Neuron (in vitro differentiated cells): ENCODE measurements around the gene SELENON.
"Not testable (repeated sequence)": the region's sequence is repeated elsewhere in the genome, so short reads cannot be mapped to it uniquely, and the experiment has no call there.

Source experiments
- H2AFZ ChIP-seq: one replicate; pipeline ENCODE4 v1.6.1; 2013; ENCODE audit warnings: low read depth, mild to moderate bottlenecking, inconsistent platforms, low read length, moderate library complexity
- H3K27me3 ChIP-seq: one replicate; pipeline ENCODE4 v1.6.1; 2013; ENCODE audit warnings: low read length; ENCODE audit not compliant: insufficient read depth
- H3K36me3 ChIP-seq: one replicate; pipeline ENCODE4 v1.6.1; 2013; ENCODE audit warnings: low read length; ENCODE audit not compliant: insufficient read depth
- H3K4me1 ChIP-seq: one replicate; pipeline ENCODE4 v1.6.1; 2013; ENCODE audit warnings: low read length; ENCODE audit not compliant: insufficient read depth
- H3K4me3 ChIP-seq: 2 replicates; pipeline ENCODE4 v1.5.1; 2013; ENCODE audit warnings: mild to moderate bottlenecking, low read length, moderate library complexity
- H3K9me3 ChIP-seq: one replicate; pipeline ENCODE4 v1.6.1; 2013; ENCODE audit warnings: low read length

The SELENON gene

GRCh38 chr1:25825605-25826004 is 25.6 kb downstream of the SELENON start:
- Histone ChIP-seq H3K4me1 (peaks cover 13% of the 10 kb centered on the region), H3K27me3 (no peaks in the 10 kb centered on the region), H3K36me3 (peaks cover 45% of the 10 kb centered on the region), H2AFZ (no peak overlapping the region), H3K4me3 (no peak overlapping the region), H3K9me3 (no peaks in the 10 kb centered on the region)

GRCh38 chr1:25826571-25826970 is 26.6 kb downstream of the SELENON start:
- no peak overlapping the region for H2AFZ ChIP-seq
- no peaks in the 10 kb centered on the region for H3K27me3 ChIP-seq
- H3K36me3 ChIP-seq = peaks cover 54% of the 10 kb centered on the region
- H3K9me3 ChIP-seq = no peaks in the 10 kb centered on the region
- peaks cover 3% of the 10 kb centered on the region for H3K4me1 ChIP-seq
- H3K4me3 ChIP-seq = no peak overlapping the region

GRCh38 chr1:25828491-25828890 is 28.5 kb downstream of the SELENON start:
- H3K4me1 ChIP-seq = no peaks in the 10 kb centered on the region
- peaks cover 74% of the 10 kb centered on the region for H3K36me3 ChIP-seq
- no peak overlapping the region for H2AFZ ChIP-seq
- H3K9me3 ChIP-seq = no peaks in the 10 kb centered on the region
- no peaks in the 10 kb centered on the region for H3K27me3 ChIP-seq
- H3K4me3 ChIP-seq = no peak overlapping the region

- Histone ChIP-seq H3K36me3 (peaks cover 79% of the 10 kb centered on the region), H2AFZ (no peak overlapping the region), H3K27me3 (no peaks in the 10 kb centered on the region), H3K4me3 (no peak overlapping the region), H3K4me1 (no peaks in the 10 kb centered on the region), H3K9me3 (no peaks in the 10 kb centered on the region)
Measured at GRCh38 chr1:25829046-25829445, 29.1 kb downstream of the SELENON start.

GRCh38 chr1:25831569-25832196 is 31.7 kb downstream of the SELENON start:
- Histone ChIP-seq H3K9me3 (no peaks in the 10 kb centered on the region), H3K4me1 (peaks cover 7% of the 10 kb centered on the region), H3K4me3 (no peak overlapping the region), H3K27me3 (no peaks in the 10 kb centered on the region), H2AFZ (no peak overlapping the region), H3K36me3 (peaks cover 85% of the 10 kb centered on the region)

- Histone ChIP-seq H3K4me1 (peaks cover 7% of the 10 kb centered on the region), H3K9me3 (no peaks in the 10 kb centered on the region), H2AFZ (no peak overlapping the region), H3K36me3 (peaks cover 82% of the 10 kb centered on the region), H3K27me3 (no peaks in the 10 kb centered on the region), H3K4me3 (no peak overlapping the region)
Measured at GRCh38 chr1:25832336-25833037, 32.5 kb downstream of the SELENON start.

GRCh38 chr1:25833158-25833557 is 33.2 kb downstream of the SELENON start:
- no peak overlapping the region for H2AFZ ChIP-seq
- no peaks in the 10 kb centered on the region for H3K9me3 ChIP-seq
- peaks cover 75% of the 10 kb centered on the region for H3K36me3 ChIP-seq
- peaks cover 7% of the 10 kb centered on the region for H3K4me1 ChIP-seq
- H3K27me3 ChIP-seq = no peaks in the 10 kb centered on the region
- H3K4me3 ChIP-seq = no peak overlapping the region

GRCh38 chr1:25834894-25835293 is 34.9 kb downstream of the SELENON start:
- H3K9me3 ChIP-seq = no peaks in the 10 kb centered on the region
- no peak overlapping the region for H2AFZ ChIP-seq
- H3K36me3 ChIP-seq = peaks cover 59% of the 10 kb centered on the region
- peaks cover 7% of the 10 kb centered on the region for H3K4me1 ChIP-seq
- no peaks in the 10 kb centered on the region for H3K27me3 ChIP-seq
- no peak overlapping the region for H3K4me3 ChIP-seq

GRCh38 chr1:25836695-25837094 is 36.7 kb downstream of the SELENON start:
- Histone ChIP-seq H3K36me3 (peaks cover 41% of the 10 kb centered on the region), H3K9me3 (no peaks in the 10 kb centered on the region), H3K27me3 (no peaks in the 10 kb centered on the region), H2AFZ (no peak overlapping the region), H3K4me3 (no peak overlapping the region), H3K4me1 (peaks cover 7% of the 10 kb centered on the region)

GRCh38 chr1:25837262-25837875 is 37.4 kb downstream of the SELENON start:
- Histone ChIP-seq H3K27me3 (no peaks in the 10 kb centered on the region), H3K4me3 (no peak overlapping the region), H3K9me3 (no peaks in the 10 kb centered on the region), H3K36me3 (peaks cover 34% of the 10 kb centered on the region), H3K4me1 (peaks cover 7% of the 10 kb centered on the region), H2AFZ (no peak overlapping the region)

GRCh38 chr1:25839808-25840207 is 39.8 kb downstream of the SELENON start:
- not testable (repeated sequence) for H3K9me3 ChIP-seq, H2AFZ ChIP-seq, H3K27me3 ChIP-seq, H3K4me3 ChIP-seq, H3K4me1 ChIP-seq
- peaks cover 12% of the 10 kb centered on the region for H3K36me3 ChIP-seq

GRCh38 chr1:25843483-25843882 is 43.5 kb downstream of the SELENON start:
- no peaks in the 10 kb centered on the region for H3K9me3 ChIP-seq
- no peaks in the 10 kb centered on the region for H3K36me3 ChIP-seq
- H3K4me3 ChIP-seq = no peak overlapping the region
- H2AFZ ChIP-seq = no peak overlapping the region
- no peaks in the 10 kb centered on the region for H3K27me3 ChIP-seq
- H3K4me1 ChIP-seq = no peaks in the 10 kb centered on the region

GRCh38 chr1:25844536-25845337 is 44.7 kb downstream of the SELENON start:
- H3K4me3 ChIP-seq = no peak overlapping the region
- H3K4me1 ChIP-seq = no peaks in the 10 kb centered on the region
- H3K27me3 ChIP-seq = no peaks in the 10 kb centered on the region
- no peaks in the 10 kb centered on the region for H3K9me3 ChIP-seq
- no peaks in the 10 kb centered on the region for H3K36me3 ChIP-seq
- no peak overlapping the region for H2AFZ ChIP-seq
